Activated CD8-positive, alpha-beta T cell treated with anti-CD3 and anti-CD28 coated beads, Interleukin-2, amount 10 ng/mL, durations not matched to agents 7 days and 5 days (primary cell): ENCODE data around the gene THAP2. TPM values are rescaled to one million over a fixed set of nuclear protein-coding genes. Genes with fewer than 3 reads are reported as not detected.

Source experiments
- ATAC-seq: fragments of 150-1000 bp; cut with Tn5 transposase; one replicate; pipeline ENCODE4 v1.10.0; 2021; ENCODE audit warnings: moderate library complexity
- CTCF ChIA-PET: fragments of 350-600 bp; sonication (Branson Sonifier 250); formaldehyde crosslinking; loops from one replicate; lab custom pipeline; 2021; ENCODE audit warnings: antibody characterized with exemption; lab: Charles Lee
- POLR2A ChIA-PET: fragments of 350-600 bp; sonication (Branson Sonifier 250); formaldehyde crosslinking; loops from one replicate; lab custom pipeline; 2021; ENCODE audit warnings: antibody characterized with exemption; lab: Charles Lee
- DNase-seq: peaks from one replicate; pipeline ENCODE4 v3.0.0-alpha.2; 2020
- H3K27ac Mint-ChIP-seq: one replicate; pipeline ENCODE4 v1.8.0; 2021; ENCODE audit warnings: mild to moderate bottlenecking, mixed read lengths
- H3K27me3 Mint-ChIP-seq: one replicate; pipeline ENCODE4 v1.8.0; 2021; ENCODE audit warnings: low read depth, mixed read lengths
- H3K36me3 Mint-ChIP-seq: one replicate; pipeline ENCODE4 v1.8.0; 2021; ENCODE audit warnings: low read depth, mixed read lengths
- H3K4me1 Mint-ChIP-seq: one replicate; pipeline ENCODE4 v1.8.0; 2021; ENCODE audit warnings: low read depth, mixed read lengths
- H3K4me3 Mint-ChIP-seq: one replicate; pipeline ENCODE4 v1.8.0; 2021; ENCODE audit warnings: mild to moderate bottlenecking, mixed read lengths
- H3K9me3 Mint-ChIP-seq: one replicate; pipeline ENCODE4 v1.8.0; 2022; ENCODE audit warnings: mixed read lengths; ENCODE audit not compliant: insufficient read depth
- total RNA-seq, 2 experiments: library from RNA; stranded (reverse); gene quantifications; one replicate each; pipeline ENCODE4 v1.2.3, GENCODE V29; 2021

The THAP2 gene
- total RNA-seq, 2 experiments from 2014 or later = 3.5 to 5.2 TPM

GRCh38 chr12:71641390-71641789 lies 22.7 kb upstream of the THAP2 start:
- Mint-ChIP-seq H3K9me3 (no peaks in the 10 kb centered on the region), H3K36me3 (peaks cover 57% of the 10 kb centered on the region), H3K27me3 (no peaks in the 10 kb centered on the region), H3K4me1 (peaks cover 16% of the 10 kb centered on the region), H3K4me3 (no peak overlapping the region), H3K27ac (no peak overlapping the region)
- ATAC-seq (no peak), DNase-seq (no peak)
- CTCF ChIA-PET = interaction anchor here (0.6 kb wide), 1 partner anchor 205 kb away, joined by 3 read pairs; no protein-coding TSS in a partner anchor
- POLR2A ChIA-PET = no interaction called here

GRCh38 chr12:71642264-71642663 lies 21.8 kb upstream of the THAP2 start:
- Mint-ChIP-seq H3K27me3 (no peaks in the 10 kb centered on the region), H3K27ac (no peak overlapping the region), H3K36me3 (peaks cover 61% of the 10 kb centered on the region), H3K4me1 (peaks cover 15% of the 10 kb centered on the region), H3K4me3 (no peak overlapping the region), H3K9me3 (no peaks in the 10 kb centered on the region)
- ATAC-seq = no peak
- no peak for DNase-seq
- POLR2A ChIA-PET = no interaction called here
- CTCF ChIA-PET = interaction anchor here (0.7 to 0.9 kb wide), 2 partner anchors 9 to 104 kb away, joined by 3 to 4 read pairs; no protein-coding TSS in a partner anchor

- H3K4me1 Mint-ChIP-seq = peaks cover 15% of the 10 kb centered on the region
Measured at GRCh38 chr12:71645268-71645667, 18.8 kb upstream of the THAP2 start.

GRCh38 chr12:71646512-71646911 lies 17.6 kb upstream of the THAP2 start:
- Mint-ChIP-seq H3K36me3 (peaks cover 56% of the 10 kb centered on the region), H3K4me3 (no peak overlapping the region), H3K4me1 (peaks cover 13% of the 10 kb centered on the region), H3K9me3 (no peaks in the 10 kb centered on the region), H3K27ac (no peak overlapping the region), H3K27me3 (no peaks in the 10 kb centered on the region)
- CTCF ChIA-PET = interaction anchor here (1.1 to 2.8 kb wide), 5 partner anchors 10 to 101 kb away, joined by 3 to 26 read pairs (median 4); no protein-coding TSS in a partner anchor
- DNase-seq (no peak), ATAC-seq (no peak)
- POLR2A ChIA-PET = interaction anchor here (3.9 kb wide), 1 partner anchor 17 kb away, joined by 20 read pairs; the partner anchor contains the start of genes THAP2 and ZFC3H1

More at GRCh38 chr12:71645268-71645667, 18.8 kb upstream of the THAP2 start:
- no peak for DNase-seq
- H3K9me3 Mint-ChIP-seq = no peaks in the 10 kb centered on the region
- peaks cover 61% of the 10 kb centered on the region for H3K36me3 Mint-ChIP-seq
- ChIA-PET POLR2A (interaction anchor here (3.9 kb wide), 1 partner anchor 18 kb away, joined by 20 read pairs; the partner anchor contains the start of genes THAP2 and ZFC3H1), CTCF (interaction anchor here (1.2 to 2.8 kb wide), 3 partner anchors 9 to 102 kb away, joined by 3 to 26 read pairs (median 7); no protein-coding TSS in a partner anchor)
- H3K27me3 Mint-ChIP-seq = no peaks in the 10 kb centered on the region
- H3K4me3 Mint-ChIP-seq = no peak overlapping the region
- peak overlapping the region; percentile 62 for H3K27ac Mint-ChIP-seq
- no peak for ATAC-seq

- ChIA-PET CTCF (interaction anchor here (1.1 to 4.7 kb wide), 4 partner anchors 9 to 98 kb away, joined by 3 to 30 read pairs (median 4); no protein-coding TSS in a partner anchor), POLR2A (no interaction called here)
- H3K27ac Mint-ChIP-seq = no peak overlapping the region
- peaks cover 12% of the 10 kb centered on the region for H3K4me1 Mint-ChIP-seq
- DNase-seq (no peak), ATAC-seq (no peak)
- H3K9me3 Mint-ChIP-seq = no peaks in the 10 kb centered on the region
- H3K36me3 Mint-ChIP-seq = peaks cover 43% of the 10 kb centered on the region
- no peaks in the 10 kb centered on the region for H3K27me3 Mint-ChIP-seq
- no peak overlapping the region for H3K4me3 Mint-ChIP-seq
Measured at GRCh38 chr12:71648537-71648936, 15.6 kb upstream of the THAP2 start.

GRCh38 chr12:71649401-71649800 lies 14.7 kb upstream of the THAP2 start:
- H3K4me3 Mint-ChIP-seq = no peak overlapping the region
- ATAC-seq (no peak), DNase-seq (no peak)
- ChIA-PET CTCF (interaction anchor here (4.7 kb wide), 1 partner anchor 13 kb away, joined by 30 read pairs; no protein-coding TSS in a partner anchor), POLR2A (no interaction called here)
- no peaks in the 10 kb centered on the region for H3K27me3 Mint-ChIP-seq
- H3K27ac Mint-ChIP-seq = no peak overlapping the region
- peaks cover 35% of the 10 kb centered on the region for H3K36me3 Mint-ChIP-seq
- H3K4me1 Mint-ChIP-seq = peaks cover 9% of the 10 kb centered on the region
- H3K9me3 Mint-ChIP-seq = no peaks in the 10 kb centered on the region

- Mint-ChIP-seq H3K9me3 (no peaks in the 10 kb centered on the region), H3K27ac (no peak overlapping the region), H3K4me1 (peaks cover 24% of the 10 kb centered on the region), H3K36me3 (peaks cover 22% of the 10 kb centered on the region), H3K4me3 (no peak overlapping the region), H3K27me3 (no peaks in the 10 kb centered on the region)
- CTCF ChIA-PET = interaction anchor here (1.4 to 2.3 kb wide), 2 partner anchors 10 to 16 kb away, joined by 3 to 12 read pairs; partner anchors contain the start of gene ZFC3H1
- POLR2A ChIA-PET = interaction anchor here (1.0 kb wide), 1 partner anchor 13 kb away, joined by 3 read pairs; no protein-coding TSS in a partner anchor
- ATAC-seq (no peak), DNase-seq (no peak)
Measured at GRCh38 chr12:71652656-71653055, 11.4 kb upstream of the THAP2 start.

GRCh38 chr12:71653137-71653536 lies 11.0 kb upstream of the THAP2 start:
- Mint-ChIP-seq H3K4me1 (peaks cover 24% of the 10 kb centered on the region), H3K9me3 (no peaks in the 10 kb centered on the region), H3K36me3 (peaks cover 24% of the 10 kb centered on the region), H3K27ac (no peak overlapping the region), H3K27me3 (no peaks in the 10 kb centered on the region), H3K4me3 (no peak overlapping the region)
- no peak for ATAC-seq
- POLR2A ChIA-PET = interaction anchor here (1.0 kb wide), 1 partner anchor 13 kb away, joined by 3 read pairs; no protein-coding TSS in a partner anchor
- DNase-seq = no peak
- CTCF ChIA-PET = interaction anchor here (1.4 to 2.3 kb wide), 2 partner anchors 10 to 16 kb away, joined by 3 to 12 read pairs; partner anchors contain the start of gene ZFC3H1

GRCh38 chr12:71654200-71654599 lies 9.9 kb upstream of the THAP2 start:
- Mint-ChIP-seq H3K36me3 (peaks cover 27% of the 10 kb centered on the region), H3K9me3 (no peaks in the 10 kb centered on the region), H3K4me3 (no peak overlapping the region), H3K27me3 (no peaks in the 10 kb centered on the region), H3K27ac (no peak overlapping the region), H3K4me1 (peaks cover 30% of the 10 kb centered on the region)
- ATAC-seq = no peak
- DNase-seq = no peak
- CTCF ChIA-PET = interaction anchor here (1.4 to 2.3 kb wide), 3 partner anchors 9 to 32 kb away, joined by 3 to 12 read pairs (median 5); partner anchors contain the start of gene ZFC3H1
- POLR2A ChIA-PET = interaction anchor here (0.9 kb wide), 1 partner anchor 10 kb away, joined by 5 read pairs; the partner anchor contains the start of genes THAP2 and ZFC3H1

GRCh38 chr12:71655495-71655894 lies 8.6 kb upstream of the THAP2 start:
- POLR2A ChIA-PET = interaction anchor here (0.9 to 1.0 kb wide), 2 partner anchors 8 to 31 kb away, joined by 4 to 5 read pairs; partner anchors contain the start of genes THAP2 and ZFC3H1
- Mint-ChIP-seq H3K9me3 (no peaks in the 10 kb centered on the region), H3K27me3 (no peaks in the 10 kb centered on the region), H3K27ac (no peak overlapping the region), H3K4me1 (peaks cover 41% of the 10 kb centered on the region), H3K4me3 (peak overlapping the region; percentile 2), H3K36me3 (peaks cover 29% of the 10 kb centered on the region)
- DNase-seq = no peak
- CTCF ChIA-PET = interaction anchor here (1.0 to 1.4 kb wide), 3 partner anchors 18 to 92 kb away, joined by 4 to 5 read pairs (median 4); no protein-coding TSS in a partner anchor
- no peak for ATAC-seq

- H3K4me3 Mint-ChIP-seq = peak overlapping the region; percentile 2
- H3K36me3 Mint-ChIP-seq = peaks cover 29% of the 10 kb centered on the region
- ChIA-PET CTCF (interaction anchor here (1.0 to 1.1 kb wide), 2 partner anchors 19 to 91 kb away, joined by 4 read pairs; no protein-coding TSS in a partner anchor), POLR2A (no interaction called here)
- peaks cover 41% of the 10 kb centered on the region for H3K4me1 Mint-ChIP-seq
- ATAC-seq = no peak
- H3K27ac Mint-ChIP-seq = no peak overlapping the region
- no peak for DNase-seq
- no peaks in the 10 kb centered on the region for H3K9me3 Mint-ChIP-seq
- H3K27me3 Mint-ChIP-seq = no peaks in the 10 kb centered on the region
Measured at GRCh38 chr12:71655907-71656306, 8.2 kb upstream of the THAP2 start.
